CD4-positive, alpha-beta T cell treated with Interleukin-4 for 4 hours (primary cell): ENCODE data around the gene TMEM98.
"Not testable (repeated sequence)": the region's sequence is repeated elsewhere in the genome, so short reads cannot be mapped to it uniquely, and the experiment has no call there.

ENCODE experiments used
- DNase-seq: peaks from one replicate; pipeline ENCODE4 v3.0.0-alpha.2; 2020

The TMEM98 gene

GRCh38 chr17:32944248-32945020 is 16.5 kb downstream of the TMEM98 start:
- no peak for DNase-seq

- DNase-seq: no peak
Measured at GRCh38 chr17:32946375-32947135, 18.6 kb downstream of the TMEM98 start.

GRCh38 chr17:32947736-32948135 is 19.8 kb downstream of the TMEM98 start:
- DNase-seq: no peak

- no peak for DNase-seq
Measured at GRCh38 chr17:32949181-32949580, 21.2 kb downstream of the TMEM98 start.

- DNase-seq: not testable (repeated sequence)
Measured at GRCh38 chr17:32952491-32952890, 24.5 kb downstream of the TMEM98 start.

GRCh38 chr17:32953045-32953444 is 25.1 kb downstream of the TMEM98 start:
- no peak for DNase-seq

- no peak for DNase-seq
Measured at GRCh38 chr17:32953857-32954256, 25.9 kb downstream of the TMEM98 start.

- no peak for DNase-seq
Measured at GRCh38 chr17:32954477-32954876, 26.5 kb downstream of the TMEM98 start.

GRCh38 chr17:32955155-32955554 is 27.2 kb downstream of the TMEM98 start:
- DNase-seq: no peak

- DNase-seq: no peak
Measured at GRCh38 chr17:32956240-32956970, 28.5 kb downstream of the TMEM98 start.

- no peak for DNase-seq
Measured at GRCh38 chr17:32958418-32958817, 30.5 kb downstream of the TMEM98 start.

- no peak for DNase-seq
Measured at GRCh38 chr17:32960815-32961214, 32.9 kb downstream of the TMEM98 start.

GRCh38 chr17:32962320-32962711 is 34.4 kb downstream of the TMEM98 start:
- DNase-seq: no peak

- no peak for DNase-seq
Measured at GRCh38 chr17:32964541-32964940, 36.6 kb downstream of the TMEM98 start.

GRCh38 chr17:32969231-32969630 is 41.3 kb downstream of the TMEM98 start:
- DNase-seq: not testable (repeated sequence)

- DNase-seq: no peak
Measured at GRCh38 chr17:32970281-32970680, 42.3 kb downstream of the TMEM98 start.

GRCh38 chr17:32971171-32971570 is 43.2 kb downstream of the TMEM98 start:
- no peak for DNase-seq

- DNase-seq: no peak
Measured at GRCh38 chr17:32976131-32976530, 48.2 kb downstream of the TMEM98 start.

- DNase-seq: no peak
Measured at GRCh38 chr17:32976605-32977004, 48.7 kb downstream of the TMEM98 start.

GRCh38 chr17:32980230-32980629 is 52.3 kb downstream of the TMEM98 start:
- no peak for DNase-seq

- not testable (repeated sequence) for DNase-seq
Measured at GRCh38 chr17:32981611-32982010, 53.7 kb downstream of the TMEM98 start.

- no peak for DNase-seq
Measured at GRCh38 chr17:32985050-32985756, 57.2 kb downstream of the TMEM98 start.

- DNase-seq: not testable (repeated sequence)
Measured at GRCh38 chr17:32987453-32987805, 59.5 kb downstream of the TMEM98 start.
